Gastrocnemius medialis (tissue), 4 donors: ENCODE measurements around the gene MLX. TPM values are rescaled to one million over a fixed set of nuclear protein-coding genes. Genes with fewer than 3 reads are reported as not detected.

Experiments used
- ATAC-seq, 2 donors: fragments of 150-250 bp; one replicate each; pipeline ENCODE4 v1.9.1; 2016
- DNase-seq, 2 donors: peaks; one replicate each; pipeline ENCODE4 v3.0.0-alpha.2; 2019
- H3K27ac ChIP-seq, 4 donors: fragments of 200-600 bp; sonication (generic); 1 replicate in 1 of 4; 2 replicates in 3 of 4; pipeline ENCODE4 v1.5.1; 2016 to 2018; ENCODE audit warnings: mild to moderate bottlenecking in 2 of 4, moderate library complexity in 1 of 4
- H3K27me3 ChIP-seq, 3 donors: fragments of 200-600 bp; sonication (generic) in 2 of 3; 1 replicate in 1 of 3; 2 replicates in 2 of 3; pipeline versions ENCODE4 v1.5.1 to v1.6.0; 2016 to 2019; ENCODE audit warnings: mild to moderate bottlenecking in 1 of 3, moderate library complexity in 1 of 3
- H3K36me3 ChIP-seq, 2 donors: fragments of 200-600 bp; sonication (generic) in 1 of 2; one replicate each; pipeline ENCODE4 v1.5.1; 2017 to 2018
- H3K4me1 ChIP-seq, 2 donors: fragments of 200-600 bp; sonication (generic) in 1 of 2; one replicate each; pipeline ENCODE4 v1.5.1; 2016 to 2017; ENCODE audit warnings: mild to moderate bottlenecking in 2 of 2
- H3K4me3 ChIP-seq, 4 donors: fragments of 200-600 bp; sonication (generic) in 3 of 4; 1 replicate in 1 of 4; 2 replicates in 3 of 4; pipeline ENCODE4 v1.5.1; 2016 to 2019; ENCODE audit warnings: mild to moderate bottlenecking in 2 of 4
- H3K9me3 ChIP-seq, 3 donors: fragments of 200-600 bp; sonication (generic) in 2 of 3; 1 replicate in 1 of 3; 2 replicates in 2 of 3; pipeline ENCODE4 v1.5.1; 2016 to 2019
- POLR2A ChIP-seq, 2 donors: fragments of 450-650 bp; IDR thresholded peaks; one replicate each; pipeline ENCODE4 v1.6.1; 2017; ENCODE audit warnings: antibody characterized with exemption in 2 of 2, mild to moderate bottlenecking in 2 of 2, moderate library complexity in 2 of 2
- in situ Hi-C, 4 donors: fragments of 200-750 bp; cut with MboI; loops; one replicate each; pipeline versions ENCODE4 v1.15.0 to v1.8.0; 2017; ENCODE audit warnings: low sequenced_read_pairs in 4 of 4
- intact Hi-C: fragments of 100-400 bp; cut with DNase I; formaldehyde crosslinking; loops from one replicate; pipeline ENCODE4 v1.15.1; 2023; ENCODE audit warnings: low total_unique reads
- total RNA-seq, 4 donors: library from RNA; depleted of rRNA; stranded (reverse); fragments of >200 nt; gene quantifications; one replicate each; pipeline versions ENCODE4 v1.1.0 to v1.2.3, GENCODE V29; 2016
- TF ChIP-seq, protein P1 (sequence below), 5 experiments: fragments of 450-650 bp in 3 of 5; fragments of 200-600 bp in 2 of 5; sonication (generic) in 2 of 5; IDR thresholded peaks in 4 of 5; conservative IDR thresholded peaks in 1 of 5; 1 replicate in 4 of 5; 2 replicates in 1 of 5; pipeline ENCODE4 v1.5.1; 2016 to 2019; ENCODE audit warnings: antibody characterized with exemption in 5 of 5, mild to moderate bottlenecking in 3 of 5, moderate library complexity in 3 of 5

MLX gene
- total RNA-seq, 4 donors from 2014 or later: 49.7 to 81.9 (median 53.8) TPM

DNA sequence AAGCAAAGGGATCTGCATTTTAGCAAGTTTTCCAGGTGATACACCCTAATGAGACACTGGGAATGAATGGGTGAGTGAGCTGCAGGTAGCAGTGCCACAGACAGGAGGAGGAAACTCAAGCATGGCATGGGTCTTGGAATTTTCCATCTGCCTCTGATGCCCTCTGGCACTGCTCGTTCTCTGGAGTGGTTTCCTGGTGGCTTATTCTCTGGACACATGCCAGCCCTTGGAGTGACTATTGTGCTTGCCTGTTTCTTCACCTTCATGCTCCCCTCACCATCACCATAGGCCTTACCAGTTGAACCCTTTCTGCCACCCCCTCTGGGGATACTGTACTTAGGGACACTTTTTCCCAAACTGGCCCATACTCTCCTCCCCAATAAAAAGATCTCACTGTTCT, 3.4 kb upstream of the MLX start:
- in situ Hi-C loops: no loop called here
- peaks cover 0 to 23% of the 10 kb centered on the region in 2 donors for H3K36me3 ChIP-seq
- H3K9me3 ChIP-seq: no peaks in the 10 kb centered on the region
- TF ChIP-seq, protein P1, sequence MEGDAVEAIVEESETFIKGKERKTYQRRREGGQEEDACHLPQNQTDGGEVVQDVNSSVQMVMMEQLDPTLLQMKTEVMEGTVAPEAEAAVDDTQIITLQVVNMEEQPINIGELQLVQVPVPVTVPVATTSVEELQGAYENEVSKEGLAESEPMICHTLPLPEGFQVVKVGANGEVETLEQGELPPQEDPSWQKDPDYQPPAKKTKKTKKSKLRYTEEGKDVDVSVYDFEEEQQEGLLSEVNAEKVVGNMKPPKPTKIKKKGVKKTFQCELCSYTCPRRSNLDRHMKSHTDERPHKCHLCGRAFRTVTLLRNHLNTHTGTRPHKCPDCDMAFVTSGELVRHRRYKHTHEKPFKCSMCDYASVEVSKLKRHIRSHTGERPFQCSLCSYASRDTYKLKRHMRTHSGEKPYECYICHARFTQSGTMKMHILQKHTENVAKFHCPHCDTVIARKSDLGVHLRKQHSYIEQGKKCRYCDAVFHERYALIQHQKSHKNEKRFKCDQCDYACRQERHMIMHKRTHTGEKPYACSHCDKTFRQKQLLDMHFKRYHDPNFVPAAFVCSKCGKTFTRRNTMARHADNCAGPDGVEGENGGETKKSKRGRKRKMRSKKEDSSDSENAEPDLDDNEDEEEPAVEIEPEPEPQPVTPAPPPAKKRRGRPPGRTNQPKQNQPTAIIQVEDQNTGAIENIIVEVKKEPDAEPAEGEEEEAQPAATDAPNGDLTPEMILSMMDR (IDR thresholded peaks at IDR 0.05 in 4 of 5, conservative IDR thresholded peaks at IDR 0.05 in 1 of 5): no peak
- no peak for TF ChIP-seq POLR2A (IDR thresholded peaks at IDR 0.05)
- DNase-seq (no peak), ATAC-seq (no peak)
- peak overlapping the region; percentile 88 to 89 (median 88) for H3K27ac ChIP-seq
- intact Hi-C loops: no loop called here
- H3K27me3 ChIP-seq: no peaks in the 10 kb centered on the region
- peak overlapping the region; percentile 83 to 99 (median 94) for H3K4me3 ChIP-seq
- H3K4me1 ChIP-seq: peaks cover 32 to 37% of the 10 kb centered on the region in 2 donors

DNA sequence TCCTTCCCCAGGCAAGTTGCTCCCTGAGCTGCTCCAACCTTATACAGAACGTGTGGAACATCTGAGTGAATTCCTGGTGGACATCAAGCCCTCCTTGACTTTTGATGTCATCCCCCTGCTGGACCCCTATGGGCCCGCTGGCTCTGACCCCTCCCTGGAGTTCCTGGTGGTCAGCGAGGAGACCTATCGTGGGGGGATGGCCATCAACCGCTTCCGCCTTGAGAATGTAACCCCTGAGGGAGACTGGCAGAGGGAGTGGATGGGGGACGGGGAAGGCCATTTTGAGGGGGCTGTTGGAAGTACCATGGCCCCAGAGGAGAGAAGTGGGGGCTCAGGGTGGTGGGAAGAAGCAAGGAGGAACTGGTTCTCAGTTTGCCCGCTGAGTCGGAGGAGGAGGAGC, 3.0 kb upstream of the MLX start:
- H3K4me1 ChIP-seq: peaks cover 32 to 37% of the 10 kb centered on the region in 2 donors
- TF ChIP-seq, protein P1 (IDR thresholded peaks at IDR 0.05 in 4 of 5, conservative IDR thresholded peaks at IDR 0.05 in 1 of 5): no peak
- TF ChIP-seq POLR2A (IDR thresholded peaks at IDR 0.05): no peak
- H3K9me3 ChIP-seq: no peaks in the 10 kb centered on the region
- no peaks in the 10 kb centered on the region for H3K27me3 ChIP-seq
- in situ Hi-C loops: no loop called here
- ATAC-seq (no peak), DNase-seq (no peak)
- intact Hi-C loops: no loop called here
- H3K4me3 ChIP-seq: peak overlapping the region in 2 of 4 donors; percentile 93 to 99
- H3K36me3 ChIP-seq: peaks cover 0 to 27% of the 10 kb centered on the region in 2 donors
- peak overlapping the region; percentile 88 to 89 (median 88) for H3K27ac ChIP-seq

DNA sequence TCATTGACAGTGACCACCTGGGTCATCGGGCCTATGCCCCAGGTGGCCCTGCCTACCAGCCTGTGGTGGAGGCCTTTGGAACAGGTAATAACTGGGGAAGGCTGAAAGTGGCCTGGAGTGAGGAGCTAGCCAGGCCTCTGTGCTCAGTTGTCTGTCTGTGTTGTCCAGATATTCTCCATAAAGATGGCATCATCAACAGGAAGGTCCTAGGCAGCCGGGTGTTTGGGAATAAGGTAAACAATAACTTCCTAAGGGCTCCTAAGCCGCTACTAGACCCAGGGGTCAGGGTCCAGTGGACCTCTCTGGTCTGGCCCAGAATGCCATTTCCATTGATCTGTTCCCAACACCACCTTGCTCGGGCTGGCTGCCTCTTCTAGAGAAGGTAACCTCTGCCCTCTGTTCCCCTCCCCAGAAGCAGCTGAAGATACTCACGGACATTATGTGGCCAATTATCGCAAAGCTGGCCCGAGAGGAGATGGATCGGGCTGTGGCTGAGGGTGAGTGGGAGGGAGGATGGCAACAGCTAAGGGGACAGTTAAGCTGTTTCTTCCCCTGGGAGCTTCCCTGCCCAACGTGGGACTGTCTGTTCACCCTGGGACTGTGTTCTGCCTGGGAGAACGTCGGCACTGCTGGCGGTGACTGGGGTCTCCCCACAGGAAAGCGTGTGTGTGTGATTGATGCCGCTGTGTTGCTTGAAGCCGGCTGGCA, 1.9 kb upstream of the MLX start:
- no peak for ATAC-seq
- peak overlapping the region in 1 of 4 donors; percentile 89 for H3K27ac ChIP-seq

DNA sequence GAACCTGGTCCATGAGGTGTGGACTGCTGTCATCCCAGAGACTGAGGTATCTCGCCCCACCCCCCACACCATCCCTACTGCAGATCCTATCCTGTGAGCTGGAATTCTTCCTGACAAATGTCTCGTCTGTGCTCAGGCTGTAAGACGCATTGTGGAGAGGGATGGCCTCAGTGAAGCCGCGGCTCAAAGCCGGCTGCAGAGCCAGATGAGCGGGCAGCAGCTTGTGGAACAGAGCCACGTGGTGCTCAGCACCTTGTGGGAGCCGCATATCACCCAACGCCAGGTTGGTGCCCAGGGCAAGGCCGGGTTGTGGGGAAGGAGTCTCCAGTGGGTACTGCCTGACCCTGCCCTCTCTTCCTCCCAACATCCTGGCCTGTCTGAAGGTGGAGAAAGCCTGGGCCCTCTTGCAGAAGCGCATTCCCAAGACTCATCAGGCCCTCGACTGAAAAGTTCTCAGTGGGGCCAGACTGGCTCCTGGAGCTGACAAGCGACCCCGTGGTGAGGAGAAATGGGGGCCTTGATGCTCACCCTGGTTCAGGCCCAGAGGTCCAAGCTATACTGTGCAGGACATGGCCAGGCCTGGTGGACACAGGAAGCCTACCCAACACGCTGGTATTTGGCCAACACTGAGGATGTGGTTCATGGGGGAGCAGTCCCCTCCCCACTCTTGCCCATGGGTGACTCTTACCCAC, 1.2 kb upstream of the MLX start:
- in situ Hi-C loops (no loop called here), intact Hi-C loops (no loop called here)
- Histone ChIP-seq H3K4me3 (no peak overlapping the region), H3K27ac (peak overlapping the region; percentile 91 to 97 (median 94)), H3K4me1 (peaks cover 32 to 37% of the 10 kb centered on the region in 2 donors), H3K27me3 (no peaks in the 10 kb centered on the region), H3K36me3 (peaks cover 0 to 44% of the 10 kb centered on the region in 2 donors), H3K9me3 (no peaks in the 10 kb centered on the region)
- no peak for ATAC-seq
- no peak for TF ChIP-seq POLR2A (IDR thresholded peaks at IDR 0.05)
- TF ChIP-seq, protein P1 (IDR thresholded peaks at IDR 0.05 in 4 of 5, conservative IDR thresholded peaks at IDR 0.05 in 1 of 5): no peak
- no peak for DNase-seq

More for the DNA sequence above, 1.9 kb upstream of the MLX start:
- intact Hi-C loops (no loop called here), in situ Hi-C loops (no loop called here)
- Histone ChIP-seq H3K9me3 (no peaks in the 10 kb centered on the region), H3K27me3 (no peaks in the 10 kb centered on the region), H3K36me3 (peaks cover 0 to 37% of the 10 kb centered on the region in 2 donors), H3K4me1 (peaks cover 32 to 37% of the 10 kb centered on the region in 2 donors), H3K4me3 (no peak overlapping the region)
- DNase-seq: no peak
- TF ChIP-seq, protein P1 (IDR thresholded peaks at IDR 0.05 in 4 of 5, conservative IDR thresholded peaks at IDR 0.05 in 1 of 5): no peak
- no peak for TF ChIP-seq POLR2A (IDR thresholded peaks at IDR 0.05)
